Mesendoderm (in vitro differentiated cells): ENCODE results near the gene TNIK.

ENCODE experiments used
- DNase-seq: peaks from one replicate; pipeline ENCODE4 v3.0.0; 2013
- H2AK5ac ChIP-seq: 2 replicates; pipeline ENCODE4 v1.6.1; 2013; ENCODE audit warnings: low read length, inconsistent platforms
- H2BK120ac ChIP-seq: 2 replicates; pipeline ENCODE4 v1.6.1; 2013; ENCODE audit warnings: low read depth, mild to moderate bottlenecking, low read length, moderate library complexity, mixed read lengths
- H2BK15ac ChIP-seq: replicated peaks from 2 replicates; pipeline ENCODE4 v1.6.1; 2013; ENCODE audit warnings: low read depth, mild to moderate bottlenecking, moderate library complexity
- H2BK5ac ChIP-seq: 2 replicates; pipeline ENCODE4 v1.6.1; 2013; ENCODE audit warnings: low read length, inconsistent platforms
- H3K18ac ChIP-seq: 2 replicates; pipeline ENCODE4 v1.6.1; 2013; ENCODE audit warnings: mild to moderate bottlenecking, low read length, mixed read lengths
- H3K23ac ChIP-seq: one replicate; pipeline ENCODE4 v1.6.1; 2013; ENCODE audit warnings: low read length
- H3K27ac ChIP-seq: 2 replicates; pipeline ENCODE4 v1.5.1; 2013; ENCODE audit warnings: low read depth, mild to moderate bottlenecking, inconsistent platforms, low read length, moderate library complexity
- H3K27me3 ChIP-seq: 2 replicates; pipeline ENCODE4 v1.6.1; 2013; ENCODE audit warnings: low read length, control low read depth, mild to moderate bottlenecking, inconsistent platforms; ENCODE audit not compliant: insufficient read depth, poor library complexity
- H3K36me3 ChIP-seq: 2 replicates; pipeline ENCODE4 v1.6.1; 2013; ENCODE audit warnings: low read length, inconsistent platforms; ENCODE audit not compliant: control insufficient read depth, insufficient read depth
- H3K4ac ChIP-seq: one replicate; pipeline ENCODE4 v1.6.1; 2013; ENCODE audit warnings: low read depth, mild to moderate bottlenecking, low read length, moderate library complexity
- H3K4me1 ChIP-seq: 2 replicates; pipeline ENCODE4 v1.6.1; 2013; ENCODE audit warnings: low read depth, low read length, inconsistent platforms; ENCODE audit not compliant: control insufficient read depth
- H3K4me2 ChIP-seq: 2 replicates; pipeline ENCODE4 v1.6.1; 2013; ENCODE audit warnings: low read length
- H3K4me3 ChIP-seq: 2 replicates; pipeline ENCODE4 v1.5.1; 2013; ENCODE audit warnings: mild to moderate bottlenecking, low read length
- H3K56ac ChIP-seq: one replicate; pipeline ENCODE4 v1.6.1; 2013; ENCODE audit warnings: low read length
- H3K79me1 ChIP-seq: 2 replicates; pipeline ENCODE4 v1.6.1; 2013; ENCODE audit warnings: low read length, inconsistent platforms
- H3K79me2 ChIP-seq: 2 replicates; pipeline ENCODE4 v1.6.1; 2013; ENCODE audit warnings: mild to moderate bottlenecking, low read length; ENCODE audit not compliant: control insufficient read depth, insufficient read depth
- H3K9ac ChIP-seq: 2 replicates; pipeline ENCODE4 v1.6.1; 2013; ENCODE audit warnings: low read length, inconsistent platforms
- H4K5ac ChIP-seq: one replicate; pipeline ENCODE4 v1.6.1; 2013; ENCODE audit warnings: low read length
- H4K8ac ChIP-seq: one replicate; pipeline ENCODE4 v1.6.1; 2013; ENCODE audit warnings: low read depth, mild to moderate bottlenecking, control low read depth, low read length, moderate library complexity
- WGBS: extraction: QIAGEN DNeasy Blood & Tissue Kit; methylation state at CpG from one replicate; pipeline ENCODE4 v1.1.7; 2013; ENCODE audit warnings: low lambda C conversion rate, missing lambda C conversion rate; ENCODE audit not compliant: insufficient coverage; ENCODE audit errors: extremely low coverage; 5-methylcytosine and 5-hydroxymethylcytosine counted together

Gene TNIK

GRCh38 chr3:171186817-171187500 lies 273.2 kb downstream of the TNIK start:
- Histone ChIP-seq H4K5ac (no peak overlapping the region), H3K79me1 (no peaks in the 10 kb centered on the region), H3K27ac (no peak overlapping the region), H3K18ac (no peak overlapping the region), H3K4me2 (no peak overlapping the region), H3K4ac (no peak overlapping the region), H2AK5ac (no peak overlapping the region), H3K27me3 (no peaks in the 10 kb centered on the region), H3K36me3 (no peaks in the 10 kb centered on the region), H3K23ac (no peak overlapping the region), H3K79me2 (no peaks in the 10 kb centered on the region), H3K9ac (no peak overlapping the region), H3K56ac (no peak overlapping the region), H2BK5ac (no peak overlapping the region), H3K4me1 (peaks cover 7% of the 10 kb centered on the region), H2BK15ac (no peak overlapping the region), H4K8ac (no peak overlapping the region), H3K4me3 (no peak overlapping the region), H2BK120ac (no peak overlapping the region)
- no peak for DNase-seq
- WGBS = no CpG with 5 or more reads among the region's 3 CpGs

GRCh38 chr3:171186383-171186782 lies 273.8 kb downstream of the TNIK start:
- H3K18ac ChIP-seq = no peak overlapping the region
- H3K27me3 ChIP-seq = no peaks in the 10 kb centered on the region
- no peaks in the 10 kb centered on the region for H3K79me1 ChIP-seq
- peak; percentile 68 for DNase-seq
- H2BK5ac ChIP-seq = no peak overlapping the region
- peaks cover 7% of the 10 kb centered on the region for H3K4me1 ChIP-seq
- no peak overlapping the region for H3K56ac ChIP-seq
- H2BK120ac ChIP-seq = no peak overlapping the region
- H4K5ac ChIP-seq = no peak overlapping the region
- no peak overlapping the region for H3K4ac ChIP-seq
- no peak overlapping the region for H3K23ac ChIP-seq
- no peak overlapping the region for H3K4me3 ChIP-seq
- no peak overlapping the region for H4K8ac ChIP-seq
- no peak overlapping the region for H2BK15ac ChIP-seq
- H3K4me2 ChIP-seq = no peak overlapping the region
- H3K27ac ChIP-seq = no peak overlapping the region
- no peak overlapping the region for H3K9ac ChIP-seq
- H3K36me3 ChIP-seq = no peaks in the 10 kb centered on the region
- no peaks in the 10 kb centered on the region for H3K79me2 ChIP-seq
- H2AK5ac ChIP-seq = no peak overlapping the region

GRCh38 chr3:171185959-171186358 lies 274.2 kb downstream of the TNIK start:
- Histone ChIP-seq H4K5ac (no peak overlapping the region), H3K9ac (no peak overlapping the region), H2AK5ac (no peak overlapping the region), H3K4me1 (peaks cover 7% of the 10 kb centered on the region), H3K4ac (no peak overlapping the region), H2BK120ac (no peak overlapping the region), H3K27me3 (no peaks in the 10 kb centered on the region), H3K18ac (peak overlapping the region; percentile 47), H3K79me2 (no peaks in the 10 kb centered on the region), H3K79me1 (no peaks in the 10 kb centered on the region), H3K4me2 (no peak overlapping the region), H4K8ac (no peak overlapping the region), H3K27ac (no peak overlapping the region), H3K56ac (no peak overlapping the region), H3K36me3 (no peaks in the 10 kb centered on the region), H3K4me3 (no peak overlapping the region), H2BK5ac (no peak overlapping the region), H3K23ac (no peak overlapping the region), H2BK15ac (no peak overlapping the region)
- no CpG with 5 or more reads among the region's 1 CpG for WGBS
- no peak for DNase-seq

GRCh38 chr3:171184372-171184771 lies 275.8 kb downstream of the TNIK start:
- peaks cover 7% of the 10 kb centered on the region for H3K4me1 ChIP-seq
- H3K79me2 ChIP-seq = no peaks in the 10 kb centered on the region
- DNase-seq = no peak
- H3K56ac ChIP-seq = no peak overlapping the region
- no peaks in the 10 kb centered on the region for H3K27me3 ChIP-seq
- no peak overlapping the region for H3K4me2 ChIP-seq
- H2AK5ac ChIP-seq = no peak overlapping the region
- no peaks in the 10 kb centered on the region for H3K79me1 ChIP-seq
- H3K4me3 ChIP-seq = no peak overlapping the region
- no peak overlapping the region for H2BK5ac ChIP-seq
- no peak overlapping the region for H2BK15ac ChIP-seq
- WGBS = no CpG with 5 or more reads among the region's 6 CpGs
- no peak overlapping the region for H3K27ac ChIP-seq
- no peak overlapping the region for H3K4ac ChIP-seq
- H3K18ac ChIP-seq = peak overlapping the region; percentile 8
- H4K8ac ChIP-seq = no peak overlapping the region
- H2BK120ac ChIP-seq = no peak overlapping the region
- no peak overlapping the region for H4K5ac ChIP-seq
- H3K9ac ChIP-seq = no peak overlapping the region
- no peaks in the 10 kb centered on the region for H3K36me3 ChIP-seq
- H3K23ac ChIP-seq = no peak overlapping the region

DNA sequence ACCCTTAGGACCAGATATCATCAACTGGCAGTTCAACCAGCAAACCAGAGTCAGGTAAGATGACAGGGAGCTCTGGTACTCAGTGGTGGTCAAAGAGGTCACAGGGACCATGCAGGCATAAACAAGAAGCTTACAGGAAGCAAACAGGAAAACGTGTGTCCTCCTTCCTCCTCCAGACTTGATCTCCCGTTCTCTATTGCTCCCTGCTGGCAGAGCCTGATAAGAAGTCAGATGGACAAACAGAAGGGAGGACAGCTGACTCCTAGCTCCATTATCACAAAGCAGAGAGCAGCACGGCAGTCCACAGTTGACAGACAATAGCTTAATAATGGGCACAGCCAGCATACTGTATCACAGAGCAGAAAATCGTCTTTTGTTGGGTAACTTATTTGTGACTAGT lies 277.2 kb downstream of the TNIK start:
- Histone ChIP-seq H2BK120ac (no peak overlapping the region), H3K56ac (no peak overlapping the region), H2BK15ac (no peak overlapping the region), H3K4me1 (peaks cover 7% of the 10 kb centered on the region), H3K27ac (no peak overlapping the region), H3K79me1 (no peaks in the 10 kb centered on the region), H3K9ac (no peak overlapping the region), H3K4ac (no peak overlapping the region), H3K4me2 (no peak overlapping the region), H3K23ac (no peak overlapping the region), H3K27me3 (no peaks in the 10 kb centered on the region), H2AK5ac (no peak overlapping the region), H4K5ac (no peak overlapping the region), H2BK5ac (no peak overlapping the region), H4K8ac (no peak overlapping the region), H3K4me3 (no peak overlapping the region), H3K18ac (no peak overlapping the region), H3K79me2 (no peaks in the 10 kb centered on the region), H3K36me3 (no peaks in the 10 kb centered on the region)
- peak; percentile 65 for DNase-seq
- no CpG with 5 or more reads among the region's 4 CpGs for WGBS
